GM19452 (cell line): Measurements from ENCODE around the gene ECE1.

ENCODE experiments used
- ATAC-seq: cut with Tn5 transposase; IDR thresholded peaks from one replicate; pipeline ENCODE4 v1.9.1; 2021; ENCODE audit not compliant: unreplicated experiment

Gene ECE1

GRCh38 chr1:21269461-21270085 lies 20.7 kb downstream of the ECE1 start:
- no peak for ATAC-seq

- ATAC-seq = no peak
These were observed 21.7 kb downstream of the ECE1 start for GRCh38 chr1:21268281-21269239.

- no peak for ATAC-seq
These were observed 22.8 kb downstream of the ECE1 start for GRCh38 chr1:21267191-21268077.

- ATAC-seq = no peak
These were observed 24.0 kb downstream of the ECE1 start for GRCh38 chr1:21266119-21266774.

DNA sequence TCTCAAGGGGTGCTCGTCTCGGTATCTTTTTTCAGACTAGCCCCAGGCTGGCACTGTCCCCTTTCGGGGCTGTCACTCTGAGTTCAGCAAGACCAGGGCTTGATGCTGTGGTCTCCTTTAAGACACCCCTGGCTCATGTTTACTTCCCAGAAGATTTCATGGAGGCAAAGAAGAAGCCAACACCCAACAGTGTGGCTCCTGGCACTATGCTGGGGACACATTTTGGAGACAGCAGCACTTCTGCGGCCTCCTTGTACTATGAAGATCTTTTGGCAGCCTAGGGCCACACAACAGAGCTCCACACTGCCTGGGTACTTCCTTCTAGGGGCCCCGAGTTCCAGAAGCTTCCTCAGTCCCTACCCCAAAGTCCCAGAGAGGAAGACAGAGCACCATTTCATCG lies 24.6 kb downstream of the ECE1 start:
- ATAC-seq = no peak

- no peak for ATAC-seq
These were observed 25.4 kb downstream of the ECE1 start for GRCh38 chr1:21264898-21265297.

- ATAC-seq = no peak
These were observed 26.5 kb downstream of the ECE1 start for GRCh38 chr1:21263653-21264225.

DNA sequence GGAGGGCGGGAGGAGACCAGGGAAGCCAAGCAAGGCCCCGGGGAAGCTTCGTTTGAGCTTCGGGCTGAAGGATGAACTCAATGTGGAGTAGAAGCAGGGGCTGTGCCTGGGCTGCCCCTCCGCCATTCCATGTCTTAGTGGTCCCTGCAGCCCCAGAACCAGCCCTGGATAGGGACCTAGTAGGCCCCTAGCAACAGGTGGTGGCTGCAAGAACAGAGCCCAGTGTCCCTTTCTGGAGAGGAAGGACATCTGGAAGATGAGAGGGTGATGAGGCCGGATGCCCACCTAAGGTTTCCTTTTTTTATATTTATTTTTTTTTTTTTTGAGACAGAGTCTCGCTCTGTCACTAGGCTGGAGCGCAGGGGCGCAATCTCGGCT lies 27.2 kb downstream of the ECE1 start:
- no peak for ATAC-seq

- ATAC-seq = no peak
These were observed 27.8 kb downstream of the ECE1 start for GRCh38 chr1:21262293-21263051.

DNA sequence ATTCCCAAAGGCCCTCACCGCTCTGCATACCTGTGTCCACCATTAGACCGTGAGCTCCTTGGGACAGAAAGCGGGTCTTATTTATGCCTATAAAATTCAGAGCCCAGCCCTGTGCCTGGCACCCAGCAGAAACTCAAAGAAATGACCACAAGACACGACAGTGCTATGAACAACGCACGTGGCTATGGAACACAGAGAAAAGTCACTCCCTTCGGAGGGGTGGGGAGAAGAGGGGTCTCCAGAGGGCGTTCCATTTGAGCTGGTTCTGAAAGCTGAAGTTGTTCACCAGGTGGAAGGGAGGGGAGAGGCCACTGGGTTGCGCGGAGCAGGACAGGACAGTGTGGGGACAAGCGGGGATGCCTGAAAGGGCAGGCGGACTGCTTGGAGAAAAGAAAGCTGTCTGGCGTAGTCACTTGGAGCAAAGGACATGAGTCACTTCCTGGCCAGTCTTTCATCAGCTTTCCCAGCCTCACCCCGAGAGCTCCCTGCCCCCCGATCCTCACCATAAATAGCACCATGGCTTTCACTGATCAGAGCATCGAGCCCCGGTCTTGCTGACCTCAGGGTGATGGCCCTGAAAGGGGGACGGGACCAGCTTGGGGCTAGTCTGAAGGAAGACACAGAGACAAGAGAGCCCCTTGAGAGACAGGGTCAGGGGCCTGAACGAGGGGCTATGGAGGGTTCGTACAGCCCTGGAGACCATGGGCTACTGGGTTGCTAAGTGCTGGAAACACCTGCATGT lies 28.5 kb downstream of the ECE1 start:
- ATAC-seq = no peak

DNA sequence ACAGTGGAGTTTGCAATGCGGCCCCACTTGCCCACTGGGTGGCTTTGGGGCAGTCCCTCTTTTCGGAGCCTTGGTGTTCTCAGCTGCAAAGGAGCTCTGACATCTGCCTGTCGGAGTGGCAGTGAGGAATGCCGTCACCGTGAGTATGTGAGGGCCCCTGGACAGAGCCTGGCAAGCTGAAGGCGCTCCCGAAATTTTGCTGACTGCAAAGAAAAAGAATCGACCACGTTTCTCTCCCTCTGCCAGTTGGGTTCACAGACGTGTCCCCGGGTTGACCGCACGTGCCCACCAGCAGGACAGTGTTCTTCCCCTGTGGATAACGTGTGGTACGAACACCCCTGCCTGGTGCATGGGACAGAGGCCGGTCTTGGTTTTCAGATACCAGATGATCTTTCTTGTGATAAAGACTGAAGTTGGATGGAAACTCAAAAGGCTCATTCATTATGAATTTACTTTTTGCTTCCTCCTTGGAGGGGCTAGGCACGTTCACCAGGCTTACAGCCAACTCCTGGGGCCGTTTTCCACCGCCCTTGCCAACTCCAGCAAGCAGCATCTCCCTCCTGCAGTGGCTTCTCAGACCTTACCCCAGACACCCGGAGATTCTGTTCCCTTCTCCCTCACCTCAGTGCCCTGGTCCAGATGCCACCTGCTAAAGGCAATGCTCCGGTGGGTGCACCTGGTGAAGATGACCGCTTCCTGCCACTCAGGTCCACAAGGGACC lies 29.7 kb downstream of the ECE1 start:
- ATAC-seq = no peak

- ATAC-seq = no peak
These were observed 30.8 kb downstream of the ECE1 start for GRCh38 chr1:21259316-21260076.

GRCh38 chr1:21258331-21259134 lies 31.7 kb downstream of the ECE1 start:
- no peak for ATAC-seq

DNA sequence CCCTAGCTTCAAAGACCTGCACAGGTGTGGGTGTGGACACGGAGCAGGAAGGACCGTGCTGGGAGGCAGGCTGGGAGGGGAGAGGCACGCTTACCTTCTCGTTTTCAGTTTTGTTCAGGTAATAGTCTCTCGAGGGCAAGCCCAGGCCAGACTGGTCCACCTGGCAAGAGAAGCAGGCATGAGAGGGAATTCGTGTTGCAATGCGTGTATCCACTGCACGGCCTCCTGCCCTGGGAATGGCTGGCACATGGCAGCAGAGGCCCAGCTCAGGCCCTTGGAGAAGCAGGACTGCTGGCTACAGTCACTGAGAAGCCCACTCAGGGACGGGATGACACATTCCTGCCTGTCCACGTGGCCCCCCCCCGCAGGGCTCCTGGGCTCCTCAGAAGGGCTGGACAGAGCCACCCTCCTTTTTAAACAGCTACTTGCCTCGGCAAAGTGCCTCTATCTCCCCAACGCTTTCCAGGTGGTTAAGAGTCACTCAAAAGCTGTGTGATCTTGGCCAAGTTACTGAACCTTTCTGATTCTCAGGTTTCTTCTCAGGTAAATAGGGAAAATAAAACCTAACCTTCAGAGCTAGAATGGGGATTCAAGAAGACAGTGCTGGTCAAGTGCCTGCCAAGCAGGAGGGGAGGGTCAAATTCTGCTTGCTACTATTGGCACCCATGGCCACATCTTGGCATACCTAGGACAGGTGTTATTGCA lies 32.7 kb downstream of the ECE1 start:
- ATAC-seq = no peak

DNA sequence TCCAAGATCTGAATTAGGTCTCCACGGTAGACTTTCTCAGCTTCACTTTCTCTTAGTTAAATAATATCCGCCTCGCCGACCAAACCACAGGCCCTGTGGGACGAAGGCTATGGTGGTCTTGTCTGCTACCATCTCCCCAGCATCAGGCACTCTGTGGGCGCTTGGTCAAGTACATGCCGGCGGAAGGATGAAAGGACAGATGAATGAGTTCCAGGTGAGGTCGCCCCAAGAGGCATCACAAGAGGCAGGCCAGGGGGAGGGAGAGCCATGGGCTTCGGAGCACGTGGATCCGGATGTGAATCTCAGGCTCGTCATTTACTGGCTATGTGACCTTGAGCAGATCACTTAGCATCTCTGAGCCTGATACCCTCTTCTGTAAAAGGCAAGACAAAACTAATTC lies 33.5 kb downstream of the ECE1 start:
- no peak for ATAC-seq

DNA sequence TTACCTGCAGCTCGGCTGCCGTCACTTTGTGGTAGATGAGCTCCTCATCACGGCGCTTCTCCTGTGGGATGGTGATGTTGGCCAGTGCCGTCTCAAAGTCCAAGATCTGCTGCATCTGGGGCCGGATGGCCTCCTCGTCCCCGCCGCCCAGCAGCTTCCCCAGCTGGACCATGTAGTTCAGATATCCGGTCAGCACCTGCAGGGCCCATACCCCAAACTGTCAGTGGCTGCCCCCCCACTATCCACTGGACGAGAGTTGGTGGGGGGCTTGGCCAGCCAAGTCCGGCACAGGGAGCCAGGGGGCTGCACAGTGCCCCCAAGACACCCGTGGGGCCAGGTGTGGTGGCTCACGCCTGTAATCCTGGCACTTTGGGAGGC lies 34.3 kb downstream of the ECE1 start:
- ATAC-seq = no peak
